ENCODE measurements around the gene NLRP13. TPM values are rescaled to one million over a fixed set of nuclear protein-coding genes. Genes with fewer than 3 reads are reported as not detected.

The NLRP13 gene
- total RNA-seq, 2 experiments from 2014 or later, result not detected

- Mint-ChIP-seq H3K36me3 (no peaks in the 10 kb centered on the region), H3K27me3 (peaks cover 8% of the 10 kb centered on the region), H3K27ac (no peak overlapping the region), H3K4me3 (no peak overlapping the region), H3K9me3 (peaks cover 2% of the 10 kb centered on the region), H3K4me1 (no peaks in the 10 kb centered on the region)
- DNase-seq, result no peak
Measured at GRCh38 chr19:55857149-55857548, 75.0 kb downstream of the NLRP13 start.

GRCh38 chr19:55855160-55855559, 77.0 kb downstream of the NLRP13 start:
- no peak for DNase-seq
- Mint-ChIP-seq H3K9me3 (peaks cover 5% of the 10 kb centered on the region), H3K4me1 (no peaks in the 10 kb centered on the region), H3K36me3 (peaks cover 2% of the 10 kb centered on the region), H3K27me3 (peaks cover 8% of the 10 kb centered on the region), H3K4me3 (no peak overlapping the region), H3K27ac (no peak overlapping the region)

Other genes starting within 250 kb of the NLRP13 start
- not detected for gene NLRP9, start 193.9 kb downstream of the NLRP13 start, total RNA-seq
- not detected for gene RFPL4A, start 173.2 kb downstream of the NLRP13 start, total RNA-seq
- not detected for gene RFPL4AL1, start 163.2 kb downstream of the NLRP13 start, total RNA-seq
- gene NLRP11, start 100.3 kb downstream of the NLRP13 start, total RNA-seq, result under 1 TPM; 0.19 to 0.24 TPM
- not detected for gene NLRP4, start 95.8 kb downstream of the NLRP13 start, total RNA-seq
- not detected for gene NLRP8, start 15.5 kb upstream of the NLRP13 start, total RNA-seq
- gene NLRP5, start 54.4 kb upstream of the NLRP13 start, total RNA-seq, result not detected
- gene ZNF787, start 189.0 kb upstream of the NLRP13 start, total RNA-seq, result 10 to 100 TPM; 34.2 to 35.6 TPM
- 10 to 100 TPM; 28.6 to 33.7 TPM for gene ZNF444, start 209.0 kb upstream of the NLRP13 start, total RNA-seq
- not detected for gene GALP, start 243.7 kb upstream of the NLRP13 start, total RNA-seq